GM23248 (cell line): ENCODE measurements around the gene RESF1.

Experiments used
- EZH2 ChIP-seq: fragments of 200-600 bp; sonication (generic); IDR thresholded peaks from 2 replicates; pipeline ENCODE4 v1.6.1; 2018; ENCODE audit warnings: antibody characterized with exemption, mild to moderate bottlenecking; ENCODE audit not compliant: insufficient read depth, poor library complexity, severe bottlenecking
- EZH2phosphoT487 ChIP-seq: fragments of 200-600 bp; sonication (generic); IDR thresholded peaks from 2 replicates; pipeline ENCODE4 v1.6.1; 2018; ENCODE audit warnings: antibody characterized with exemption, moderate library complexity, mild to moderate bottlenecking, low read depth; ENCODE audit not compliant: insufficient read depth

- no peak for TF ChIP-seq EZH2
- TF ChIP-seq EZH2phosphoT487, result no peak
Measured at GRCh38 chr12:31944299-31944698, 14.9 kb upstream of the RESF1 start.
